Measurements from ENCODE around the gene RND3.

DNA sequence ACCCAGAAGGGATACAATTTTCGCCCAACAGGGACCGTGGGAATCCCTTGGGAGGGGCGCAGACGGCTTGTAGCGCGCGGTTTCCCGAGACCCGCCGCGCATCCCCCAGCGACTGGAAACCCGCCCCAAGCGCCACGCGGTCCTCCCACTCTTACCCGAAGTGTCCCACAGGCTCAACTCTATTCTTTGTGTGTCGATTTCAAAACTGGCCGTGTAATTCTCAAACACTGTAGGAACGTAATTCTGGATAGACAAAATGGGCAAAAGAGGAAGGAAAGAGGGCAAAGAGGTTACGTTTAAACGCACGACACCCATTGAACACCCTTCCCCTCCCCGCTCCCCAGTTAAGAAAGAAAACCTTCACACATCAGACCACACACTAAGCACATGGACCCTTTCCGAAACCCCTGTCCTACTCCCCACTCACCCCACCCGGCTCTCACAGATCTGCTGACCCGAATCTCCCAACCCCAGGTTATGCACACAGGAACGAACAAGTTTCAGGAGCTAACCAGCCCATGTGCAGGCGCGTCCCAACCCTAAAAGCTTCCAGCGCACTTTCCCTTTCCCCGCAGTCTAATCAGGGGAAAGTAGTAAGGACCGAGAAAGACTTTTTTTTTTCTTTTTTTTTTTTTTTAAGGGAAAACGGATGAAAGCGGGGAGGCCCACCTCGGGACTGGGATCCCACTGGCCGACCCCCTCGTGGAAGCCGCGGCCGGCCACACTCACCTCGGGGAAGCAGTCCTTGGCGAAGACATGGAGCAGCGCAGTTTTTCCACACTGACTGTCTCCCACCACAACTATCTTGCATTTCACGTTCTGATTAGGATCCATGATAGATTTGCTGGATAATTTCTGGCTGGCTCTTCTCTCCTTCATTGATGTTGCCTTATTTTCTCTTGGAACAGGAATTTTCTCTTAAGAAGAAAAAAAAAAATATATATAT lies 655 bp downstream of the RND3 start:
- TF ChIP-seq, protein P1, sequence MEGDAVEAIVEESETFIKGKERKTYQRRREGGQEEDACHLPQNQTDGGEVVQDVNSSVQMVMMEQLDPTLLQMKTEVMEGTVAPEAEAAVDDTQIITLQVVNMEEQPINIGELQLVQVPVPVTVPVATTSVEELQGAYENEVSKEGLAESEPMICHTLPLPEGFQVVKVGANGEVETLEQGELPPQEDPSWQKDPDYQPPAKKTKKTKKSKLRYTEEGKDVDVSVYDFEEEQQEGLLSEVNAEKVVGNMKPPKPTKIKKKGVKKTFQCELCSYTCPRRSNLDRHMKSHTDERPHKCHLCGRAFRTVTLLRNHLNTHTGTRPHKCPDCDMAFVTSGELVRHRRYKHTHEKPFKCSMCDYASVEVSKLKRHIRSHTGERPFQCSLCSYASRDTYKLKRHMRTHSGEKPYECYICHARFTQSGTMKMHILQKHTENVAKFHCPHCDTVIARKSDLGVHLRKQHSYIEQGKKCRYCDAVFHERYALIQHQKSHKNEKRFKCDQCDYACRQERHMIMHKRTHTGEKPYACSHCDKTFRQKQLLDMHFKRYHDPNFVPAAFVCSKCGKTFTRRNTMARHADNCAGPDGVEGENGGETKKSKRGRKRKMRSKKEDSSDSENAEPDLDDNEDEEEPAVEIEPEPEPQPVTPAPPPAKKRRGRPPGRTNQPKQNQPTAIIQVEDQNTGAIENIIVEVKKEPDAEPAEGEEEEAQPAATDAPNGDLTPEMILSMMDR (IDR thresholded peaks at IDR 0.05) = no peak
- no peak for TF ChIP-seq EZH2 (IDR thresholded peaks at IDR 0.05; ENCODE audit: borderline replicate concordance, insufficient read depth, low read depth, low read length, poor library complexity, severe bottlenecking)
